ENCODE measurements around the gene RMC1.
"Not testable (repeated sequence)": the region's sequence is repeated elsewhere in the genome, so short reads cannot be mapped to it uniquely, and the experiment has no call there.

RMC1 gene

GRCh38 chr18:23574611-23575308 is 71.4 kb downstream of the RMC1 start:
- H3K4me3 ChIP-seq (ENCODE audit: low read length): no peak overlapping the region
- no peak for TF ChIP-seq CTCF (IDR thresholded peaks at IDR 0.05; ENCODE audit: insufficient read depth, low read depth, low read length, missing control alignments)
- no peak for DNase-seq (ENCODE audit: low read depth)

- peak; percentile 47 for DNase-seq (ENCODE audit: low read depth)
- TF ChIP-seq CTCF (IDR thresholded peaks at IDR 0.05; ENCODE audit: insufficient read depth, low read depth, low read length, missing control alignments): no peak
- no peak overlapping the region for H3K4me3 ChIP-seq (ENCODE audit: low read length)
These were observed 72.0 kb downstream of the RMC1 start for GRCh38 chr18:23575309-23575651.

- not testable (repeated sequence) for DNase-seq (ENCODE audit: low read depth); H3K4me3 ChIP-seq (ENCODE audit: low read length)
These were observed 74.2 kb downstream of the RMC1 start for GRCh38 chr18:23577521-23577920.

GRCh38 chr18:23578067-23578701 is 74.9 kb downstream of the RMC1 start:
- H3K4me3 ChIP-seq (ENCODE audit: low read length): no peak overlapping the region
- no peak for DNase-seq (ENCODE audit: low read depth)
- TF ChIP-seq CTCF (IDR thresholded peaks at IDR 0.05; ENCODE audit: insufficient read depth, low read depth, low read length, missing control alignments): no peak

GRCh38 chr18:23578891-23579653 is 75.8 kb downstream of the RMC1 start:
- peak; percentile 80 for DNase-seq (ENCODE audit: low read depth)
- H3K4me3 ChIP-seq (ENCODE audit: low read length): no peak overlapping the region
- TF ChIP-seq CTCF (IDR thresholded peaks at IDR 0.05; ENCODE audit: insufficient read depth, low read depth, low read length, missing control alignments): no peak

GRCh38 chr18:23580677-23581367 is 77.5 kb downstream of the RMC1 start:
- no peak overlapping the region for H3K4me3 ChIP-seq (ENCODE audit: low read length)
- no peak for TF ChIP-seq CTCF (IDR thresholded peaks at IDR 0.05; ENCODE audit: insufficient read depth, low read depth, low read length, missing control alignments)
- DNase-seq (ENCODE audit: low read depth): peak; percentile 16
